ENCODE results near the gene PRKAG2.

DNA sequence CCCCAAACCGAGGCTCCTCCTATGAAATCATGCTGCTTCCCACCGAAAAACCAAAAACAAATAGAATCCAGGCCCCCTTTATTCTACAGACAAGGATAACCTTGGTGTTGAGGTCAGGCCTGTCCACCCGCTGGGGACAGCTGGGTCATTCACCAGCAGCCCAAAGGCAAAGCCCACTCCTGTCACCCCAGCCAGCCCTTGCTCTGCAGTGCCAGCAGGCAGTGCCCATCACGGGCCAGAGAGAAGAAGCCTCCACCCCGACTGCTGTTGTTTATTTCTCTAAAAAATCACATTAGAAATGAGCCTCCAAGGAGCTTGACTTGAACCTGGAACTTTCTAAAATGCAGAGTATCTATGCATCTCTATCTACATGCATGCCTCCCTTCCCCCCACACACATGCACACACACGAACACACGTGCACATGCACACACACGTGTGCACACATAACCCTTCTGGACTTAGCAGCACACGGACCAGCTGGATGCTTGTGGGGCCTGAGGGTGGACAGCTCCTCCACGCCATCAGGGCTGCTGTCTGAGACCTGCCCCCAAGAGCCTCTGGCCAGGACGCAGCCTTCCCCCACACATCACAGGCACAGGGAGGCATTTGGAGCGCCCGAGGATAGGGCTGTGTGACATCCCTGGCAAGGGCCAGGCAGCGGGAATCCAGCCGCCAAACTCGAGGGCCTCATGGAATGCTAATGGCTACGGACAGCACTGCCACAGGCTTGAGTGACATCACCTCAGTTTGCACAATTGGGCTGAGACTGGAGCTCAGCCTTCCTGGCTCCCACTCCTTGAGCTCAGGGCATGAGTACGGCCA, 22.8 kb downstream of the PRKAG2 start:
- TF ChIP-seq, protein P1, sequence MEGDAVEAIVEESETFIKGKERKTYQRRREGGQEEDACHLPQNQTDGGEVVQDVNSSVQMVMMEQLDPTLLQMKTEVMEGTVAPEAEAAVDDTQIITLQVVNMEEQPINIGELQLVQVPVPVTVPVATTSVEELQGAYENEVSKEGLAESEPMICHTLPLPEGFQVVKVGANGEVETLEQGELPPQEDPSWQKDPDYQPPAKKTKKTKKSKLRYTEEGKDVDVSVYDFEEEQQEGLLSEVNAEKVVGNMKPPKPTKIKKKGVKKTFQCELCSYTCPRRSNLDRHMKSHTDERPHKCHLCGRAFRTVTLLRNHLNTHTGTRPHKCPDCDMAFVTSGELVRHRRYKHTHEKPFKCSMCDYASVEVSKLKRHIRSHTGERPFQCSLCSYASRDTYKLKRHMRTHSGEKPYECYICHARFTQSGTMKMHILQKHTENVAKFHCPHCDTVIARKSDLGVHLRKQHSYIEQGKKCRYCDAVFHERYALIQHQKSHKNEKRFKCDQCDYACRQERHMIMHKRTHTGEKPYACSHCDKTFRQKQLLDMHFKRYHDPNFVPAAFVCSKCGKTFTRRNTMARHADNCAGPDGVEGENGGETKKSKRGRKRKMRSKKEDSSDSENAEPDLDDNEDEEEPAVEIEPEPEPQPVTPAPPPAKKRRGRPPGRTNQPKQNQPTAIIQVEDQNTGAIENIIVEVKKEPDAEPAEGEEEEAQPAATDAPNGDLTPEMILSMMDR (IDR thresholded peaks at IDR 0.05) = no peak
- no peak for TF ChIP-seq ZFX (IDR thresholded peaks at IDR 0.05; ENCODE audit: borderline replicate concordance)
